Tibial nerve (tissue), 3 donors: ENCODE results near the gene NSUN7.

Experiments
- POLR2A ChIP-seq, 2 donors: fragments of 450-650 bp; IDR thresholded peaks; one replicate each; pipeline ENCODE4 v1.6.1; 2017; ENCODE audit warnings: antibody characterized with exemption in 2 of 2, mild to moderate bottlenecking in 2 of 2, moderate library complexity in 2 of 2
- TF ChIP-seq, protein P1 (sequence below), 5 experiments: fragments of 200-600 bp in 3 of 5; fragments of 450-650 bp in 2 of 5; sonication (generic) in 3 of 5; IDR thresholded peaks; one replicate each; pipeline ENCODE4 v1.5.1; 2016 to 2019; ENCODE audit warnings: antibody characterized with exemption in 5 of 5, mild to moderate bottlenecking in 3 of 5, moderate library complexity in 2 of 5

- TF ChIP-seq, protein P1, sequence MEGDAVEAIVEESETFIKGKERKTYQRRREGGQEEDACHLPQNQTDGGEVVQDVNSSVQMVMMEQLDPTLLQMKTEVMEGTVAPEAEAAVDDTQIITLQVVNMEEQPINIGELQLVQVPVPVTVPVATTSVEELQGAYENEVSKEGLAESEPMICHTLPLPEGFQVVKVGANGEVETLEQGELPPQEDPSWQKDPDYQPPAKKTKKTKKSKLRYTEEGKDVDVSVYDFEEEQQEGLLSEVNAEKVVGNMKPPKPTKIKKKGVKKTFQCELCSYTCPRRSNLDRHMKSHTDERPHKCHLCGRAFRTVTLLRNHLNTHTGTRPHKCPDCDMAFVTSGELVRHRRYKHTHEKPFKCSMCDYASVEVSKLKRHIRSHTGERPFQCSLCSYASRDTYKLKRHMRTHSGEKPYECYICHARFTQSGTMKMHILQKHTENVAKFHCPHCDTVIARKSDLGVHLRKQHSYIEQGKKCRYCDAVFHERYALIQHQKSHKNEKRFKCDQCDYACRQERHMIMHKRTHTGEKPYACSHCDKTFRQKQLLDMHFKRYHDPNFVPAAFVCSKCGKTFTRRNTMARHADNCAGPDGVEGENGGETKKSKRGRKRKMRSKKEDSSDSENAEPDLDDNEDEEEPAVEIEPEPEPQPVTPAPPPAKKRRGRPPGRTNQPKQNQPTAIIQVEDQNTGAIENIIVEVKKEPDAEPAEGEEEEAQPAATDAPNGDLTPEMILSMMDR (IDR thresholded peaks at IDR 0.05) = no peak
- no peak for TF ChIP-seq POLR2A (IDR thresholded peaks at IDR 0.05)
Measured at GRCh38 chr4:40729555-40729954, 20.2 kb upstream of the NSUN7 start.
